ENCODE data around the gene AMBRA1. TPM values are rescaled to one million over a fixed set of nuclear protein-coding genes. Genes with fewer than 3 reads are reported as not detected.
A peak's percentile ranks its signal among the peaks of the same experiment; 100 is the strongest.

The AMBRA1 gene
- total RNA-seq, 6 experiments from 2014 or later, result 23.2 to 25.9 (median 24.4) TPM

DNA sequence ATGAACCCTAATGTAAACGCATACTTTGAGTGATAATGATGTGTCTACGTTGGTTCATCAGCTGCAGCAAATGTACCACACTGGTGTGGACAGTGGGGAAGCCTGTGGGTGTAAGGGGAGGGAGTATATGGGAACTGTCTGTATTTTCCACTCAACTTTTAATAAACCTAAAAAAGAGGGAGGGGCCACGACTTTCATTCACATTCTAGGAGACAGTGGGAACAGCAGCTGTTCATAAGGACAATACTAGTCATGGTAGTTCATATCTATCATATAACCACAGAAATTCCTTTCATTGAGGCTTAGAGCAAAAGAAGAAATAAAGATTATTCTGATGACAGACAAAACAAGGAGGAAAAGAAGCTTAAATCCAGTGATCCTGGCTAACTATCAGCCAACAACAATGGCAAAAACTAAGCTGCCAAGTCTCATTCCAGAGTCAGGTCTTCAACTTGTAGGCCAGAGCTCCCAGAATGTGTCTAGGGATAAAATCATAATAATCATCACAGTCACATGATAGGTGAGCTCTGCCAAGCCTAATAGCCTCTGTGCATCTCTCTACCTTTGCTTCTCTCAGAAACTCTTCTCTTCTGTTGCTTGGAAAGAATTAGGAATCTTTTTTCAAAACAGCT, 142.9 kb downstream of the AMBRA1 start:
- Mint-ChIP-seq H3K27ac (no peak overlapping the region), H3K27me3 (ENCODE audit: insufficient read depth) (no peaks in the 10 kb centered on the region), H3K4me3 (no peak overlapping the region), H3K4me1 (ENCODE audit: low read depth) (peaks cover 31% of the 10 kb centered on the region), H3K9me3 (no peaks in the 10 kb centered on the region), H3K36me3 (ENCODE audit: low read depth) (peaks cover 5% of the 10 kb centered on the region; the same call in 1 of the 2 replicates)
- TF ChIP-seq, protein P1, sequence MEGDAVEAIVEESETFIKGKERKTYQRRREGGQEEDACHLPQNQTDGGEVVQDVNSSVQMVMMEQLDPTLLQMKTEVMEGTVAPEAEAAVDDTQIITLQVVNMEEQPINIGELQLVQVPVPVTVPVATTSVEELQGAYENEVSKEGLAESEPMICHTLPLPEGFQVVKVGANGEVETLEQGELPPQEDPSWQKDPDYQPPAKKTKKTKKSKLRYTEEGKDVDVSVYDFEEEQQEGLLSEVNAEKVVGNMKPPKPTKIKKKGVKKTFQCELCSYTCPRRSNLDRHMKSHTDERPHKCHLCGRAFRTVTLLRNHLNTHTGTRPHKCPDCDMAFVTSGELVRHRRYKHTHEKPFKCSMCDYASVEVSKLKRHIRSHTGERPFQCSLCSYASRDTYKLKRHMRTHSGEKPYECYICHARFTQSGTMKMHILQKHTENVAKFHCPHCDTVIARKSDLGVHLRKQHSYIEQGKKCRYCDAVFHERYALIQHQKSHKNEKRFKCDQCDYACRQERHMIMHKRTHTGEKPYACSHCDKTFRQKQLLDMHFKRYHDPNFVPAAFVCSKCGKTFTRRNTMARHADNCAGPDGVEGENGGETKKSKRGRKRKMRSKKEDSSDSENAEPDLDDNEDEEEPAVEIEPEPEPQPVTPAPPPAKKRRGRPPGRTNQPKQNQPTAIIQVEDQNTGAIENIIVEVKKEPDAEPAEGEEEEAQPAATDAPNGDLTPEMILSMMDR (IDR thresholded peaks at IDR 0.05), result no peak
- no peak for DNase-seq

- peaks cover 10% of the 10 kb centered on the region for H3K36me3 Mint-ChIP-seq (ENCODE audit: low read depth)
- no peaks in the 10 kb centered on the region for H3K9me3 Mint-ChIP-seq
- no peak overlapping the region for H3K4me3 Mint-ChIP-seq
- peaks cover 55% of the 10 kb centered on the region for H3K4me1 Mint-ChIP-seq (ENCODE audit: low read depth)
- TF ChIP-seq, protein P1 (IDR thresholded peaks at IDR 0.05), result no peak
- H3K27ac Mint-ChIP-seq, result no peak overlapping the region
- no peak for DNase-seq
- H3K27me3 Mint-ChIP-seq (ENCODE audit: insufficient read depth), result no peaks in the 10 kb centered on the region
Measured at GRCh38 chr11:46447544-46447943, 146.3 kb downstream of the AMBRA1 start.

DNA sequence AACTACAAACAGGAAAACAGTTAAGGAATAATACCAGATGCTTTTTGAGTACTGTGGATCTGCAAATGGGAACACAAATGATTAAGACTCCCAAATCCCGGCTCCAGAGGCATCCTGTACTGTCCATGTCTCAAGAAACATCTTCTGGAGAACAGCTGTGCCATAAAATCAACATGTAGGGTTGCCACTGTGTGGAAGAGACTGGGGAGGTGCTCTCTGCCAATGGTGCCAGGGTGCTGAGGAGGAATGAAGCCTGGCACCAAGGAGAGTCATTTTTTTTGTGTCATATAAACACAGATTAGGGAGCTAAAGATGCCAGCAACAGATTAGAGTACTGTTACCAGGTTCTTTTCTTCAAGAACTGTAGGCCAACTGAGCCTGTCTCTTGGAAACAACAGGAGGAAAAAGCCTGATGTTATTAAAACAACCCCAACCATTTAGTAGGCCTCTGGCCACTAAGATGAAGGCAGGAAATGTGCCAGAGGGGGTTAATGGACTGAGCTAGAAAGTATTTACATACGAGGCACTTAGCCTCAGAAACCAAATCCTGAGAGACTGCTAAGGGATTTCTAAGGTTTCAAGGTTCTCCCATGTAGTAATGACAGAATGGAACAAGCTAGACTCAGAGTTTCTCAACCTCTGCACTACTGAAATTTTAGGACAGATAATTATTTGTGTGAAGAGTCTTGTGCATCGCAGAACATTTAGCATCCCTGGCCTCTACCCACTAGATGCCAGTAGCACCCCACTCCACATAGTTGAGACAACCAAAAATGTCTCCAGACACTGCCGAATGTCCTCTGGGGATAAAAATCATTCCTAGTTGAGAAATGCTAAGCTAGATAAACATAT, 147.7 kb downstream of the AMBRA1 start:
- DNase-seq, result peak; percentile 19
- peak overlapping the region; percentile 62; the same call in 1 of the 2 replicates for H3K27ac Mint-ChIP-seq

GRCh38 chr11:46445192-46445919, 148.5 kb downstream of the AMBRA1 start:
- no peaks in the 10 kb centered on the region for H3K27me3 Mint-ChIP-seq (ENCODE audit: insufficient read depth)
- TF ChIP-seq, protein P1 (IDR thresholded peaks at IDR 0.05), result no peak
- H3K4me3 Mint-ChIP-seq, result no peak overlapping the region
- peaks cover 19% of the 10 kb centered on the region for H3K36me3 Mint-ChIP-seq (ENCODE audit: low read depth)
- DNase-seq, result no peak
- H3K27ac Mint-ChIP-seq, result peak overlapping the region; percentile 62; the same call in 1 of the 2 replicates
- H3K4me1 Mint-ChIP-seq (ENCODE audit: low read depth), result peaks cover 45% of the 10 kb centered on the region
- no peaks in the 10 kb centered on the region for H3K9me3 Mint-ChIP-seq

More for the DNA sequence above, 147.7 kb downstream of the AMBRA1 start:
- TF ChIP-seq, protein P1 (IDR thresholded peaks at IDR 0.05), result peak; percentile 45; the same call in 1 of the 2 replicates
- Mint-ChIP-seq H3K4me1 (ENCODE audit: low read depth) (peaks cover 51% of the 10 kb centered on the region), H3K36me3 (ENCODE audit: low read depth) (peaks cover 15% of the 10 kb centered on the region), H3K4me3 (no peak overlapping the region), H3K9me3 (no peaks in the 10 kb centered on the region), H3K27me3 (ENCODE audit: insufficient read depth) (no peaks in the 10 kb centered on the region)

- Mint-ChIP-seq H3K27me3 (ENCODE audit: insufficient read depth) (no peaks in the 10 kb centered on the region), H3K36me3 (ENCODE audit: low read depth) (peaks cover 19% of the 10 kb centered on the region), H3K4me3 (no peak overlapping the region), H3K4me1 (ENCODE audit: low read depth) (peaks cover 45% of the 10 kb centered on the region), H3K9me3 (no peaks in the 10 kb centered on the region), H3K27ac (no peak overlapping the region; the same call in 1 of the 2 replicates)
- DNase-seq, result peak; percentile 5
- TF ChIP-seq, protein P1 (IDR thresholded peaks at IDR 0.05), result no peak
Measured at GRCh38 chr11:46444305-46444704, 149.5 kb downstream of the AMBRA1 start.

Data from HFFc6 (cell line).